Stomach smooth muscle (tissue), 2 donors: Measurements from ENCODE around the gene HNRNPR.
A peak's percentile ranks its signal among the peaks of the same experiment; 100 is the strongest.

ENCODE experiments used
- H3K27ac ChIP-seq: one replicate; pipeline ENCODE4 v1.7.0; 2013; ENCODE audit warnings: mild to moderate bottlenecking, low read length, inconsistent platforms
- H3K27me3 ChIP-seq, 2 donors: one replicate each; pipeline ENCODE4 v1.7.0; 2013; ENCODE audit warnings: low read length in 2 of 2; ENCODE audit not compliant: insufficient read depth in 2 of 2, control insufficient read depth in 1 of 2
- H3K36me3 ChIP-seq, 2 donors: one replicate each; pipeline ENCODE4 v1.7.0; 2013; ENCODE audit warnings: low read length in 2 of 2; ENCODE audit not compliant: control insufficient read depth in 2 of 2, insufficient read depth in 2 of 2
- H3K4me1 ChIP-seq: one replicate; pipeline ENCODE4 v1.7.0; 2013; ENCODE audit warnings: low read length; ENCODE audit not compliant: control insufficient read depth, insufficient read depth
- H3K4me3 ChIP-seq, 2 donors: one replicate each; pipeline ENCODE4 v1.7.0; 2013; ENCODE audit warnings: low read length in 2 of 2
- H3K9ac ChIP-seq, 2 donors: one replicate each; pipeline ENCODE4 v1.7.0; 2013; ENCODE audit warnings: low read length in 2 of 2, mild to moderate bottlenecking in 1 of 2
- H3K9me3 ChIP-seq, 2 donors: one replicate each; pipeline ENCODE4 v1.7.0; 2013; ENCODE audit warnings: low read length in 2 of 2; ENCODE audit not compliant: control insufficient read depth in 2 of 2
- donor health status: healthy.
- donor health status: Pancreatic carcinoma.

Gene HNRNPR

DNA sequence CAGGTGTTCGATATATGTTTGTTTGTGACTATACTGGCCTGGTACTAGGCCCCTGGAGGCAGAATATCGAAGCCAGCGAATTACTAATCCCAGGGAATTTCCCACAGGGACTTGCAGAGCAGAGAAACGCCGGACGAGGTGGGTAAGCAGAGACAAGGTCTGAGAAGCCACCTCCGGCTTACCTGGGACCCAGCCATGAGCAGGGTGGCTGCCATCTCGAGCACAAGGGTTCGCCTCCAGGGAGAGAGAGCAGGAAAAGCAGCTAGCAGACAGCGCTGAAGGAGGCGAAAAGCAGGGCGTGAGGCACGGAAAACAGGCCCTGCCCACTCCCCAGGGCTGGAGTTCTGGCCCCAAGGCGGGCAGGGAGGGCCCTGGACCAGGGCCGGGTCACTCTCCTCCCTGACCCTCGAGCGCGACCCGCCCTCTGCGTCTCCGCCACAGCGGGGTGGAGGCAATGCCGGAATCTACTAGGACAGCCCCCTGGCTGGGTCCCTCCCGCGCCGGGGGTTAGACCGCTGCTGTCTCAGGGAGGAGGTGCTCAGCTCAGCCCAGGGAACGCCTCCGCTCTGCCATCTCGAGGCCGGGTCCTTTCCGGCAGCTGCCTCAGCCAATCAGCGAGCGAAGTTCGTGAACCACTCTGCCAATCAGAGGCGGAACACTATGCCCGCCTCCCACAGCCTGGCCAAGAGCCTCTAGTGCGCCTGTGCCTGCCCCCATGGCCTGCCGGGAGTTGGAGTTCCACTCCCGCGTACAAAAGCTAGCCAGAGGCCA is 23.9 kb upstream of the HNRNPR start:
- Histone ChIP-seq H3K4me1 (peaks cover 46% of the 10 kb centered on the region), H3K4me3 (peak overlapping the region; percentile 96 to 98), H3K27ac (peak overlapping the region; percentile 95), H3K9me3 (peaks cover under 1 to 12% of the 10 kb centered on the region in 2 donors), H3K9ac (peak overlapping the region; percentile 97 to 98), H3K36me3 (peaks cover 14 to 20% of the 10 kb centered on the region in 2 donors), H3K27me3 (no peaks in the 10 kb centered on the region)

- H3K9me3 ChIP-seq: peaks cover 6 to 18% of the 10 kb centered on the region in 2 donors
- peaks cover 46% of the 10 kb centered on the region for H3K4me1 ChIP-seq
Observed at GRCh38 chr1:23367451-23367790, 23.3 kb upstream of the HNRNPR start.

DNA sequence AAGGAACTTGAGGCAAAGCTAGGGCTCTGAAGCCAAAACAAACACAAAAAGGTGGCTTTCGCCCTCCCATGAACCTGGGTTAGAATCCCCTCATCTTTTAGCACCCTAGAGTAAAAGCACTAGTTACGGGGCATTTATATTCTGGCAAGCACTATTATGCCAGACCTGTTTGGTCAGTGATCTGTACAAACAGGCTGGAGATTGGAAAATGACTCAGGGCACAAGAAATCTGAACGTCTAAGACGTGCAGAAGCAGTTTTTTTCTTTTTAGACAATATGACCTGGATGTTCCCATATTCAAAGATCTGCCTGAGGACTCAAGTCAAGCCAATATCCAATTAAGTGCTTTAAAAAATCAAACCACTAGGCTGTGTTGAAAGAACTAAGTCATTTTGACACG is 22.5 kb upstream of the HNRNPR start:
- no peak overlapping the region for H3K9ac ChIP-seq
- peaks cover 39% of the 10 kb centered on the region for H3K4me1 ChIP-seq
- peaks cover 14 to 26% of the 10 kb centered on the region in 2 donors for H3K9me3 ChIP-seq
- H3K27ac ChIP-seq: no peak overlapping the region
- H3K4me3 ChIP-seq: peak overlapping the region in 1 of 2 donors; percentile 98
- peaks cover 27 to 34% of the 10 kb centered on the region in 2 donors for H3K36me3 ChIP-seq
- H3K27me3 ChIP-seq: no peaks in the 10 kb centered on the region

More at GRCh38 chr1:23367451-23367790, 23.3 kb upstream of the HNRNPR start:
- Histone ChIP-seq H3K4me3 (peak overlapping the region; percentile 96 to 98), H3K27ac (peak overlapping the region; percentile 95), H3K27me3 (no peaks in the 10 kb centered on the region), H3K9ac (peak overlapping the region; percentile 90 to 91), H3K36me3 (peaks cover 19 to 25% of the 10 kb centered on the region in 2 donors)

DNA sequence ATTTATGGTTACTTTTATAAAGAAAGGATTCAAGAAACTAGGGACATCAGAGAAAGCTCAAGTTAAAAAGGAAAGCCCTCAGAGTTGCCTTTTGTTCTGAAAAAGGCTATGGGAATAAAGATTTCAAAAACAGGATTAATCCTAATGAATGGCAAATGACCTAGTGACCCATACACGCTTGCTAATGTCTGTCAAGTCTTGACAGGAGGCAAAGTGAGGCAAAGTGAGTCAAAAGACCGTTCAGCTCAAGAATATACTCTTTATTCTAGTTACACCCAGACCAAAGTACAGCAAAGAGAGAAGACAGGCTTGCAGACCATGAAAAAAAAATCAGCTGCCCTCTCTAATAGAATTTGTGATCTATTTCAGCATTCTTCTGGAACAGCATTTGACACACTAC is 22.1 kb upstream of the HNRNPR start:
- H3K4me3 ChIP-seq: peak overlapping the region in 1 of 2 donors; percentile 98
- H3K27me3 ChIP-seq: no peaks in the 10 kb centered on the region
- H3K4me1 ChIP-seq: peaks cover 35% of the 10 kb centered on the region
- no peak overlapping the region for H3K9ac ChIP-seq
- peaks cover 19 to 30% of the 10 kb centered on the region in 2 donors for H3K9me3 ChIP-seq
- H3K27ac ChIP-seq: no peak overlapping the region
- H3K36me3 ChIP-seq: peaks cover 32 to 38% of the 10 kb centered on the region in 2 donors

- no peaks in the 10 kb centered on the region for H3K27me3 ChIP-seq
- peaks cover 42 to 61% of the 10 kb centered on the region in 2 donors for H3K36me3 ChIP-seq
- H3K9me3 ChIP-seq: peaks cover 20 to 38% of the 10 kb centered on the region in 2 donors
- H3K4me1 ChIP-seq: peaks cover 10% of the 10 kb centered on the region
- H3K9ac ChIP-seq: no peak overlapping the region
- peak overlapping the region; percentile 22 to 41 for H3K4me3 ChIP-seq
- H3K27ac ChIP-seq: no peak overlapping the region
Observed at GRCh38 chr1:23362218-23362713, 18.2 kb upstream of the HNRNPR start.

DNA sequence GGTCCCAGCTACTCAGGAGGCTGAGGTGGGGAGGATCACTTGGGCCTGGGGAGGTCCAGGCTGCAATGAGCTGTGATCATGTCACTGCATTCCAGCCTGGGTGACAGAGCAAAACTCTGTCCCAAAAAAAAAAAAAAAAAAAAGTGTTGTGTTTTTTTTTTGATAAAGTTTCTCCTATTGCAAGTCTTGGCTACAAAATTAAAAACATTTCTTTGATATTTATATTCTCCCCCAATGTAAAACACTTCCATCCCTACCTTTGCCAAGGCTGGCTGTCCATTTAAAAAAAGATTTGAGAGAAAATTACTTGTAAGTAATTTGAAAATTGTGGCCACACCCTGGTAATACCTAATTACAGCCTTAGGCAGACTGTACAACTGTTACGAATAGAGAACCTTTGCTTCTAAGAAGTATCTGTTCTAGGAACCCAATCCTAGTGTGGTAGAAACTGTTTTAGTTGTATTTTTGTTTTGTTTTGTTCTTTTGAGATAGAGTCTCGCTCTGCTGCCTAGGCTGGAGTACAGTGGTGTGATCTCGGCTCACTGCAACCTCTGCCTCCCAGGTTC is 14.3 kb upstream of the HNRNPR start:
- Histone ChIP-seq H3K27ac (no peak overlapping the region), H3K27me3 (no peaks in the 10 kb centered on the region), H3K9me3 (peaks cover 20 to 30% of the 10 kb centered on the region in 2 donors), H3K9ac (no peak overlapping the region), H3K4me3 (no peak overlapping the region), H3K4me1 (no peaks in the 10 kb centered on the region), H3K36me3 (peaks cover 31 to 45% of the 10 kb centered on the region in 2 donors)

DNA sequence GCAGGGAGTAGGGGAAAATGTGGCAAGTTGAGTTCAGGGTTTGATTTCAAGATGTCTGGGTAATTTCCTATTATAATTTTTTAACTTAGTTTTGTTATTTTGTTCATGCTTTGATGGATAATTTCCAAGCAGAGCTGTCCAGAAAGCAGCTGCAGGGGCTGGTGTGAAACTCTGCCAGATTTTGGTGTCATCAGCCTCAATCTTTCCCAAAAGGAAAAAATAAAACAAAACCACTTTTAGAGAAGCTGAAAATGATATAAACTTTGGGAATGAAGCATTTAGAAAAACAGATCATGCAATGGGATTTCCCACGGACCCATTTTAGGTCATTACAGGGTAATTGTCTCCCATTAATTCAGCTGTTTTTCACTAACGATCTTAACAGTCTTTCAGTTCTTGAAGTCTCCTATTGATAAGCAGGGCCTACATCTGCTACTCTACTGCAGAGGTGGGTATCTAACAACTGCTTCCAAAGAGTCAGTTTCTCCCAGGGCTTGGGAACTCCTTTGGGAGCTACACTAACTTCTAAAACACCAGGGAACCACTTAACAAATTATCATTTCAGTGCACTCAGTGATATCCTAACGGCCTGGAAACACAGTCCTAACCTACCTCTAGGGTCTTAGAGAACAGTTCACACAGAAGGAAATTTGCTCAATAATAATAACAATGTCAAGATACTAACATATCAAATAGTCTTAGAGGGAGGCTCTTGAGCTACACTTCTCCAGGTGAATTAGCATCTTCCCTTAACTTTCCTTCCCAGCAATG is 13.2 kb upstream of the HNRNPR start:
- no peak overlapping the region for H3K4me3 ChIP-seq
- peaks cover 13 to 20% of the 10 kb centered on the region in 2 donors for H3K9me3 ChIP-seq
- H3K9ac ChIP-seq: no peak overlapping the region
- H3K4me1 ChIP-seq: no peaks in the 10 kb centered on the region
- no peak overlapping the region for H3K27ac ChIP-seq
- no peaks in the 10 kb centered on the region for H3K27me3 ChIP-seq
- H3K36me3 ChIP-seq: peaks cover 22 to 35% of the 10 kb centered on the region in 2 donors

DNA sequence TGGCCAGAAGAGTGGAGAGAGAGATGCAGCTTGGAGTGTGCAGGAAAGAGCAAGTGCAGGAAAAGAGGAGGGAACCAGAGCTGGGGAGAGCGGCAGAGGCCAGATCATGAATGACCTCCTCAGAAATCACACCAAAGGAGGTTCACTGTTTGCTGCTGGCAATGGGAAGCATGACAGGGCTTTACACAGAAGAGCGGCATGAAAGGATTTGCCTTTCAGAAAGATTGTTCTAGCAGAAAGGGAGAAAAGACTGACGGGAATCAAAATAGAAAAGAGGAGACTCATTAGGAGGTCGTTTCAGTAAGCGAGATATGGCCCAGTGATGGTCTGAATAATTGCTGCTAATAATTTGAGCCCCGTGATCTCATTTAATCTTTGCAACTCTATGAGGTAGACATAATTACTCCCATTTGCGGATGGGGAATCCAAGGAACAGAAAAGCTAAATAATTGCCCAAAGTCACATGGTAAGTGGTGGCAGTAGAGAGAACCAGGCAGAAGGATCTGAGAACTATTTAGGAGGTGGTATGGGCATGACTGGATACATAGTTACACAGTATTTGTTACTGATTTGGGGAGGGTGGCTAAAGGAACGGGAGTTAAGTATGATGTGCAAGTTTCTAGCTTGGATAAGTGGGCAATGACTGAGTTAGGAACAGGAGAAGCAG is 12.5 kb upstream of the HNRNPR start:
- Histone ChIP-seq H3K36me3 (peaks cover 15 to 27% of the 10 kb centered on the region in 2 donors), H3K9me3 (peaks cover 6 to 12% of the 10 kb centered on the region in 2 donors), H3K27me3 (no peaks in the 10 kb centered on the region), H3K9ac (no peak overlapping the region), H3K27ac (no peak overlapping the region), H3K4me3 (no peak overlapping the region), H3K4me1 (no peaks in the 10 kb centered on the region)

- H3K9ac ChIP-seq: no peak overlapping the region
- no peaks in the 10 kb centered on the region for H3K9me3 ChIP-seq
- no peaks in the 10 kb centered on the region for H3K4me1 ChIP-seq
- H3K27ac ChIP-seq: no peak overlapping the region
- H3K27me3 ChIP-seq: no peaks in the 10 kb centered on the region
- H3K36me3 ChIP-seq: peaks cover 2 to 5% of the 10 kb centered on the region in 2 donors
- no peak overlapping the region for H3K4me3 ChIP-seq
Observed at GRCh38 chr1:23354245-23354644, 10.2 kb upstream of the HNRNPR start.

DNA sequence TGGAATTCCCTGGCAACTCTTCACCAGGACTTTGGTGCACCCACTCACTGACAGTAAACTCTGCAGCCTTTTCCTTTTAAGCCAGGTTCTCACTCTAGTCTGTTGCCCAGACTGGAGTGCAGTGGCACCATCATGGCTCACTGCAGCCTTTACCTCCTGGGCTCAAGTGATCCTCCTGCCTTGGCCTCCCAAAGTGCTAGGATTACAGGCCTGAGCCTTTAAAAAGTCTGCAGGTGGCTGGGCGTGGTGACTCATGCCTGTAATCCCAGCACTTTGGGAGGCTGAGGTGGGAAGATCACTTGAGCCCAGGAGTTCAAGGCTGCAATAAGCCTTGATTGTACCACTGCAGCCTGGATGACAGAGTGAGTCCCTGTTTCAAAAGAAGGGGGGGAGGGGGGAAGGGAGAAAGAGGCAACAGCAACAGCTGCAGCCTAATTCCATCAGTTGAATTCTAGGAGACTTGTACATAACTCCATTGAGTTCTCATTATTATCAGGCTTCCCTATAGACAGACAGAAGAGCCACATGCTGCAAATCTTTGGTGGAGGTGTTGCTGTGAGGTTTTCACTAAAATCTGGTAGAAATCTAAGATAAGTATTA is 8.1 kb upstream of the HNRNPR start:
- Histone ChIP-seq H3K27ac (no peak overlapping the region), H3K27me3 (no peaks in the 10 kb centered on the region), H3K9me3 (no peaks in the 10 kb centered on the region), H3K4me1 (no peaks in the 10 kb centered on the region), H3K36me3 (no peaks in the 10 kb centered on the region), H3K9ac (no peak overlapping the region), H3K4me3 (no peak overlapping the region)
